HEK293 (cell line): ENCODE results near the gene HEPHL1.

Experiments
- BCL11A ChIP-seq: fragments of 450-650 bp; formaldehyde crosslinking; IDR thresholded peaks from 2 replicates; pipeline ENCODE4 v1.5.1; 2016; ENCODE audit warnings: low read depth, missing biosample characterization, missing genetic modification characterization
- GLI4 ChIP-seq: fragments of 450-650 bp; formaldehyde crosslinking; IDR thresholded peaks from 2 replicates; pipeline ENCODE4 v1.5.1; 2016; ENCODE audit warnings: missing biosample characterization, missing genetic modification characterization
- PRDM1 ChIP-seq: fragments of 450-650 bp; formaldehyde crosslinking; IDR thresholded peaks from 2 replicates; pipeline ENCODE4; 2016; ENCODE audit warnings: missing biosample characterization, missing genetic modification characterization
- REST ChIP-seq: fragments of 450-650 bp; formaldehyde crosslinking; IDR thresholded peaks from 2 replicates; pipeline ENCODE4 v1.5.1; 2016; ENCODE audit warnings: missing biosample characterization, missing genetic modification characterization
- ZBTB48 ChIP-seq: fragments of 450-650 bp; formaldehyde crosslinking; IDR thresholded peaks from 2 replicates; pipeline ENCODE4 v1.5.1; 2016; ENCODE audit warnings: missing biosample characterization, missing genetic modification characterization
- ZBTB7A ChIP-seq: fragments of 450-650 bp; formaldehyde crosslinking; IDR thresholded peaks from 2 replicates; pipeline ENCODE4 v1.5.1; 2016; ENCODE audit warnings: low read depth, missing biosample characterization, missing genetic modification characterization
- ZBTB8A ChIP-seq: fragments of 450-650 bp; formaldehyde crosslinking; IDR thresholded peaks from 2 replicates; pipeline ENCODE4 v1.5.1; 2016; ENCODE audit warnings: missing biosample characterization, missing genetic modification characterization
- ZNF114 ChIP-seq: fragments of 450-650 bp; formaldehyde crosslinking; IDR thresholded peaks from 2 replicates; pipeline ENCODE4 v1.5.0; 2017; ENCODE audit warnings: missing biosample characterization, missing genetic modification characterization
- ZNF362 ChIP-seq: fragments of 450-650 bp; formaldehyde crosslinking; IDR thresholded peaks from 2 replicates; pipeline ENCODE4 v1.5.1; 2016; ENCODE audit warnings: missing biosample characterization, missing genetic modification characterization
- ZNF549 ChIP-seq: fragments of 450-650 bp; IDR thresholded peaks from 2 replicates; pipeline ENCODE4 v1.5.1; 2018; ENCODE audit warnings: missing biosample characterization, missing genetic modification characterization, mild to moderate bottlenecking, inconsistent platforms, moderate library complexity
- ZNF707 ChIP-seq: fragments of 450-650 bp; formaldehyde crosslinking; IDR thresholded peaks from 2 replicates; pipeline ENCODE4 v1.5.1; 2016; ENCODE audit warnings: missing biosample characterization, missing genetic modification characterization
- TF ChIP-seq, protein P1 (sequence below): fragments of 450-650 bp; formaldehyde crosslinking; IDR thresholded peaks from 2 replicates; pipeline ENCODE4 v1.5.1; 2016; ENCODE audit warnings: missing biosample characterization, missing genetic modification characterization
- TF ChIP-seq, protein P2 (sequence below): fragments of 450-650 bp; formaldehyde crosslinking; IDR thresholded peaks from 2 replicates; pipeline ENCODE4 v1.5.0; 2017; ENCODE audit warnings: missing biosample characterization, missing genetic modification characterization, borderline replicate concordance
- TF ChIP-seq, protein P3 (sequence below): IDR thresholded peaks from 2 replicates; pipeline ENCODE4 v1.6.1; 2011; ENCODE audit warnings: mild to moderate bottlenecking, low read depth, low read length, borderline replicate concordance

GRCh38 chr11:94007906-94008305, 13.2 kb upstream of the HEPHL1 start:
- TF ChIP-seq PRDM1 (tag by site-specific recombination) (no peak), ZBTB7A (no peak), BCL11A (no peak), REST (tag by site-specific recombination) (no peak), ZNF707 (tag by site-specific recombination) (no peak), ZBTB8A (tag by site-specific recombination) (no peak), ZNF114 (tag by site-specific recombination) (no peak), ZNF362 (tag by site-specific recombination) (no peak), GLI4 (tag by site-specific recombination) (no peak), ZNF549 (no peak), ZBTB48 (no peak)
- TF ChIP-seq, protein P1, sequence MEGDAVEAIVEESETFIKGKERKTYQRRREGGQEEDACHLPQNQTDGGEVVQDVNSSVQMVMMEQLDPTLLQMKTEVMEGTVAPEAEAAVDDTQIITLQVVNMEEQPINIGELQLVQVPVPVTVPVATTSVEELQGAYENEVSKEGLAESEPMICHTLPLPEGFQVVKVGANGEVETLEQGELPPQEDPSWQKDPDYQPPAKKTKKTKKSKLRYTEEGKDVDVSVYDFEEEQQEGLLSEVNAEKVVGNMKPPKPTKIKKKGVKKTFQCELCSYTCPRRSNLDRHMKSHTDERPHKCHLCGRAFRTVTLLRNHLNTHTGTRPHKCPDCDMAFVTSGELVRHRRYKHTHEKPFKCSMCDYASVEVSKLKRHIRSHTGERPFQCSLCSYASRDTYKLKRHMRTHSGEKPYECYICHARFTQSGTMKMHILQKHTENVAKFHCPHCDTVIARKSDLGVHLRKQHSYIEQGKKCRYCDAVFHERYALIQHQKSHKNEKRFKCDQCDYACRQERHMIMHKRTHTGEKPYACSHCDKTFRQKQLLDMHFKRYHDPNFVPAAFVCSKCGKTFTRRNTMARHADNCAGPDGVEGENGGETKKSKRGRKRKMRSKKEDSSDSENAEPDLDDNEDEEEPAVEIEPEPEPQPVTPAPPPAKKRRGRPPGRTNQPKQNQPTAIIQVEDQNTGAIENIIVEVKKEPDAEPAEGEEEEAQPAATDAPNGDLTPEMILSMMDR (tag by site-specific recombination), result no peak
- TF ChIP-seq, protein P2, sequence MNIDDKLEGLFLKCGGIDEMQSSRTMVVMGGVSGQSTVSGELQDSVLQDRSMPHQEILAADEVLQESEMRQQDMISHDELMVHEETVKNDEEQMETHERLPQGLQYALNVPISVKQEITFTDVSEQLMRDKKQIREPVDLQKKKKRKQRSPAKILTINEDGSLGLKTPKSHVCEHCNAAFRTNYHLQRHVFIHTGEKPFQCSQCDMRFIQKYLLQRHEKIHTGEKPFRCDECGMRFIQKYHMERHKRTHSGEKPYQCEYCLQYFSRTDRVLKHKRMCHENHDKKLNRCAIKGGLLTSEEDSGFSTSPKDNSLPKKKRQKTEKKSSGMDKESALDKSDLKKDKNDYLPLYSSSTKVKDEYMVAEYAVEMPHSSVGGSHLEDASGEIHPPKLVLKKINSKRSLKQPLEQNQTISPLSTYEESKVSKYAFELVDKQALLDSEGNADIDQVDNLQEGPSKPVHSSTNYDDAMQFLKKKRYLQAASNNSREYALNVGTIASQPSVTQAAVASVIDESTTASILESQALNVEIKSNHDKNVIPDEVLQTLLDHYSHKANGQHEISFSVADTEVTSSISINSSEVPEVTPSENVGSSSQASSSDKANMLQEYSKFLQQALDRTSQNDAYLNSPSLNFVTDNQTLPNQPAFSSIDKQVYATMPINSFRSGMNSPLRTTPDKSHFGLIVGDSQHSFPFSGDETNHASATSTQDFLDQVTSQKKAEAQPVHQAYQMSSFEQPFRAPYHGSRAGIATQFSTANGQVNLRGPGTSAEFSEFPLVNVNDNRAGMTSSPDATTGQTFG (tag by site-specific recombination), result no peak
- TF ChIP-seq, protein P3, sequence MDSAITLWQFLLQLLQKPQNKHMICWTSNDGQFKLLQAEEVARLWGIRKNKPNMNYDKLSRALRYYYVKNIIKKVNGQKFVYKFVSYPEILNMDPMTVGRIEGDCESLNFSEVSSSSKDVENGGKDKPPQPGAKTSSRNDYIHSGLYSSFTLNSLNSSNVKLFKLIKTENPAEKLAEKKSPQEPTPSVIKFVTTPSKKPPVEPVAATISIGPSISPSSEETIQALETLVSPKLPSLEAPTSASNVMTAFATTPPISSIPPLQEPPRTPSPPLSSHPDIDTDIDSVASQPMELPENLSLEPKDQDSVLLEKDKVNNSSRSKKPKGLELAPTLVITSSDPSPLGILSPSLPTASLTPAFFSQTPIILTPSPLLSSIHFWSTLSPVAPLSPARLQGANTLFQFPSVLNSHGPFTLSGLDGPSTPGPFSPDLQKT, result no peak
